ENCODE data around the gene F13A1. TPM values are rescaled to one million over a fixed set of nuclear protein-coding genes. Genes with fewer than 3 reads are reported as not detected.
"Not testable (repeated sequence)": the region's sequence is repeated elsewhere in the genome, so short reads cannot be mapped to it uniquely, and the experiment has no call there.

F13A1 gene
- total RNA-seq, 1 donor from 2014 or later = 0.56 TPM

GRCh38 chr6:6305575-6305974, 14.9 kb downstream of the F13A1 start:
- Mint-ChIP-seq H3K27me3 (ENCODE audit: low read depth) (peaks cover 54% of the 10 kb centered on the region), H3K27ac (no peak overlapping the region), H3K9me3 (peaks cover 10% of the 10 kb centered on the region), H3K4me3 (no peak overlapping the region), H3K36me3 (no peaks in the 10 kb centered on the region), H3K4me1 (no peaks in the 10 kb centered on the region)
- no peak for TF ChIP-seq CTCF (IDR thresholded peaks at IDR 0.05; ENCODE audit: unreplicated experiment)
- DNase-seq (ENCODE audit: low spot score in 2 of 2, unreplicated experiment in 2 of 2) = no peak

- Mint-ChIP-seq H3K9me3 (peaks cover 14% of the 10 kb centered on the region), H3K27me3 (ENCODE audit: low read depth) (peaks cover 14% of the 10 kb centered on the region)
- not testable (repeated sequence) for DNase-seq (ENCODE audit: low spot score in 2 of 2, unreplicated experiment in 2 of 2); H3K4me1 Mint-ChIP-seq; H3K27ac Mint-ChIP-seq; H3K36me3 Mint-ChIP-seq; H3K4me3 Mint-ChIP-seq
These were observed 20.1 kb downstream of the F13A1 start for GRCh38 chr6:6300383-6300782.

GRCh38 chr6:6293317-6293716, 27.1 kb downstream of the F13A1 start:
- Mint-ChIP-seq H3K9me3 (peaks cover 4% of the 10 kb centered on the region), H3K27ac (no peak overlapping the region), H3K36me3 (no peaks in the 10 kb centered on the region), H3K4me3 (no peak overlapping the region), H3K27me3 (ENCODE audit: low read depth) (peaks cover 39% of the 10 kb centered on the region), H3K4me1 (no peaks in the 10 kb centered on the region)
- TF ChIP-seq CTCF (IDR thresholded peaks at IDR 0.05; ENCODE audit: unreplicated experiment) = no peak
- no peak for DNase-seq (ENCODE audit: low spot score in 2 of 2, unreplicated experiment in 2 of 2)

GRCh38 chr6:6287415-6287814, 33.0 kb downstream of the F13A1 start:
- Mint-ChIP-seq H3K4me1 (no peaks in the 10 kb centered on the region), H3K27ac (no peak overlapping the region), H3K4me3 (no peak overlapping the region), H3K27me3 (ENCODE audit: low read depth) (peaks cover 72% of the 10 kb centered on the region), H3K36me3 (no peaks in the 10 kb centered on the region), H3K9me3 (no peaks in the 10 kb centered on the region)
- no peak for DNase-seq (ENCODE audit: low spot score in 2 of 2, unreplicated experiment in 2 of 2)
- no peak for TF ChIP-seq CTCF (IDR thresholded peaks at IDR 0.05; ENCODE audit: unreplicated experiment)

- Mint-ChIP-seq H3K9me3 (no peaks in the 10 kb centered on the region), H3K27ac (no peak overlapping the region), H3K36me3 (no peaks in the 10 kb centered on the region), H3K4me1 (no peaks in the 10 kb centered on the region), H3K27me3 (ENCODE audit: low read depth) (peaks cover 58% of the 10 kb centered on the region), H3K4me3 (no peak overlapping the region)
- no peak for TF ChIP-seq CTCF (IDR thresholded peaks at IDR 0.05; ENCODE audit: unreplicated experiment)
- no peak for DNase-seq (ENCODE audit: low spot score in 2 of 2, unreplicated experiment in 2 of 2)
These were observed 34.8 kb downstream of the F13A1 start for GRCh38 chr6:6285679-6286078.

- Mint-ChIP-seq H3K4me1 (no peaks in the 10 kb centered on the region), H3K36me3 (no peaks in the 10 kb centered on the region), H3K4me3 (no peak overlapping the region), H3K27me3 (ENCODE audit: low read depth) (peaks cover 55% of the 10 kb centered on the region), H3K27ac (no peak overlapping the region), H3K9me3 (no peaks in the 10 kb centered on the region)
- DNase-seq (ENCODE audit: low spot score in 2 of 2, unreplicated experiment in 2 of 2) = no peak
- no peak for TF ChIP-seq CTCF (IDR thresholded peaks at IDR 0.05; ENCODE audit: unreplicated experiment)
These were observed 36.1 kb downstream of the F13A1 start for GRCh38 chr6:6284221-6284966.

Data from mesothelial cell of epicardium (in vitro differentiated cells).